Measurements from ENCODE around the gene SPATA17. TPM values are rescaled to one million over a fixed set of nuclear protein-coding genes. Genes with fewer than 3 reads are reported as not detected.
"Not testable (repeated sequence)": the region's sequence is repeated elsewhere in the genome, so short reads cannot be mapped to it uniquely, and the experiment has no call there.

The SPATA17 gene
- polyA plus RNA-seq, 3 donors: 13.0 to 16.7 (median 13.7) TPM

DNA sequence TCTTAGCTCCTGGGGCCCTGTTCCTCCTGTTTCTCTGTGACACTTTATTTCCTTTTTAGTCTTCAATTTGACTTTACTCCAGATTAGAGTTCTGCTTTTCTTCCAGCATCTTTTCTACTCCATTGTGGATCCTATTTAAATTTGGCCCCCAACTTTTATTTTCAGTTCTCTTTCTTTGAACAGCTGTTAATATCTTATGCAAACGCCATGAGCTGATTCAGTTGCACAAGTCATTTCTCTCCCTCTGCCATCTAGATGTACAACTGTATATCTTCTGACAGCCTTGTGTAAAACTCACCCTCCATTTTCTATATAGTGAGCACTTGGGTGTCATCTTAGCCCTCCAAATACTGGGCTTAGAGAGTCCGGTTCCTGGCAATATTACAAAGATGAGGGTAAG is 42.2 kb downstream of the SPATA17 start:
- DNase-seq: no peak

DNA sequence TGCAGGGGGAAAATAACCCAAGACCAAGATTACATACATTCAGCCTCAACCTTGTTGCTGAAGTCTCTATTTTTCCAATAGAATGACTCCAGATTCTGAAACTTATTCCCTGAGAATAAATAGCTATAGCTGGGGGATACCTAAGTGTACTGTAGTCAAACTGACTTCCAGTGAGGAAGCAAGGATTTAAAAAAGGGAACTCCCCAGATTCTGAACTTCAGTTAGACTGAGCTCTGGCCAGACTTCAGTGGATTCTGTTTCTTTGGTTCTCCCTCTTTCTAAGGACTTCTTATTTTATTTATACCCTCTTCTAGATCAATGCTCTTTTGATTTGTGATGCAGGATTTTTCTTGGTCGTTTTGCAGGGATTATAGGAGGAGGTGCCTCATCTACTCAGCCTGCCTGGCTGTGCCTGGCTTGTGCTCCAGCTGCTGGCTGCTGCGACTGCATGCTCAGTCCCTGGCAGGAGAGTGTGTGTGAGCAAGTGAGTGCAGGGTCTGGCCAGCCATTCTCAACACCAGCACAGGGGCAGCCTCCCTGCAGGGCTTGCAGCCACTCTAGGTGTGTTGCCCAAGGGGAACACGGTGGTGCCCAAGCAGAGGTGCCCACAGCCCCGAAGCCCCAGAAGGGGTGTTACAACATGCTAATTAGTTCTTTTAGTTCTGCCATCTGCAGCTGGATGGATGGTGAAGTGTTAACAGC is 43.0 kb downstream of the SPATA17 start:
- no peak for DNase-seq

DNA sequence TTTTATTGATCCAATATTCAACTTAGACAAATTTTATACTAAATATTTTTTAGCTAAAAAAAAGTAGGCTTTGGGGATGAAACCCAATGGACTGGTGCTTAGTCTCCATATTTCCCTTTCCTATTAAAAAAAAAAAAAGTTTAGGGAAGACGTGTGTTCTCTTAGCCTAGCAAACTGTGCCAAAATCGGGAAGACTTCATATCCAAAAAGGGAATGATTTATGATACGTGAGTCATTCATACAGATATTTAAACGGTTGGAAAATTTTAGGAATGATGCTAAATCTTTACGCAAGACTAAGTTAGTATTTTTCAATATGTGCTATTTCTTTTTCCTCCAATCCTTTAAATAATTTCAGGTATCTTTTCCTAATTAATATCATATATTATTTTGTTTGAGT is 50.7 kb downstream of the SPATA17 start:
- no peak for DNase-seq

DNA sequence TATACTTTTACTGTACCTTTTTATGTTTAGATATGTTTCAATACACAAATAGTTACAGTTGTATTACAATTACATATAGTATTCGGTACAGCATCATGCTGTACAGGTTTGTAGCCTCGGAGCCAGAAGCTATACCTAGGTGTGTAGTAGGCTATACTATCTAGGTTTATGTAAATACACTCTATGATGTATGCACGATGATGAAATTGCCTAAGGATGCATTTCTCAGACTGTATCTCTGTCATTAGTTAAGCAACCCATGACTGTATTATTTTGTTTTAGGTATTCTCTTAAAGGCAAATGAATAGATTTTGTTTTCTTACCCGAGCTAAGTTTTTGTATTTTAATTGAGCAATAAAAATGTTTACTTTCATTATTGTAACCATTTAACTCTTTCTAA is 56.4 kb downstream of the SPATA17 start:
- no peak for DNase-seq

DNA sequence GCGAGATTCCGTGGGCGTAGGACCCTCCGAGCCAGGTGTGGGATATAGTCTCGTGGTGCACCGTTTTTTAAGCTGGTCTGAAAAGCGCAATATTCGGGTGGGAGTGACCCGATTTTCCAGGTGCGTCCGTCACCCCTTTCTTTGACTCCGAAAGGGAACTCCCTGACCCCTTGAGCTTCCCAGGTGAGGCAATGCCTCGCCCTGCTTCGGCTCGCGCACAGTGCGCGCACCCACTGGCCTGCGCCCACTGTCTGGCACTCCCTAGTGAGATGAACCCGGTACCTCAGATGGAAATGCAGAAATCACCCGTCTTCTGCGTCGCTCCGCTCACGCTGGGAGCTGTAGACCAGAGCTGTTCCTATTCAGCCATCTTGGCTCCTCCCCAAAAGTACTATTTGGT is 65.0 kb downstream of the SPATA17 start:
- not testable (repeated sequence) for DNase-seq

DNA sequence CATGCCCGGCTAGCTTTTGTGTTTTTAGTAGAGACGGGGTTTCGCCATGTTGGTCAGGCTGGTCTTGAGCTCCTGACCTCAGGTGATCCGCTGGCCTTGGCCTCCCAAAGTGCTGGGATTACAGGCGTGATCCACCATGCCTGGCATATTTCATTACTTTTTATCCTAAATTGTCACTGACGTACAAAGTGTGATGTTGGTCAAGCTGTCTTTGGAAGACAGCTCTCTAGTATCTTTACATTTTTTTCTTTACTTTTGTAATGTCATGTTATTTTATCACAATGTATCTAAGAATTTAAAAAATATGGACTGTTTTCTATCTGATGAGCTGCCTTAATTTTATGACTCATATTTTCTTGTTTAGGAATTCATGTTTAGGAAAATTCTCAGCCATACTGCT is 72.2 kb downstream of the SPATA17 start:
- no peak for DNase-seq

DNA sequence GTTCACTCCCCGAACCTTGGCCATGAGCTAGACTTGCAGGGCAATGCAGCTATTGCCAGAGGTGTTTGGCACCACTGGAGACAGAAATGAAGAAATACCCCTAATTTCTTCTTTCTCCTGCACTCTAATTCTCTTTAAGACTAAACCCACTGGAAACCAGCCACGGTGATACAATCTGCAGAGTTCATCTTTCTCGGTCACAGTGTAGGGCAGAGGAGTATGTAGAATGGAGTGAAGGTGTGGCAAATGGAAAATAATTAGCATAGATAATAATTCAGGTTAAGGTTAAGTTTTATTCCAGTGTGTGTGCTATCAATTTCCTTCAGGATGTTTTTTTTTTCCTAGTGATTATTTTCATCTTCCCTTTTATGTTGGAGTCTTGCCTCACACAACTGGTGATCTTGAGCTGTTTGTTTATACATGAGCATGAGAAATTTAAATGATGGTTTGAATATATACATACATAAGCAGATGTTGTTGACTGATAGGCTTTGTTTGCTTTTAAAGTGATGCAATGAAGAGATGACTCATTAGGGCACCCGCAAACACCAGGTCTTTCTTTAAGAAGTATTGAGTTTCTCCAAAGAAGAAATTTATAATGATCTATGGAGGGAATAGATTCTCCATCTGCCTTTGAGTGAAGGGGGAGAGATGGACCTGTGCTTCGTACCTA is 81.9 kb downstream of the SPATA17 start:
- DNase-seq: no peak

DNA sequence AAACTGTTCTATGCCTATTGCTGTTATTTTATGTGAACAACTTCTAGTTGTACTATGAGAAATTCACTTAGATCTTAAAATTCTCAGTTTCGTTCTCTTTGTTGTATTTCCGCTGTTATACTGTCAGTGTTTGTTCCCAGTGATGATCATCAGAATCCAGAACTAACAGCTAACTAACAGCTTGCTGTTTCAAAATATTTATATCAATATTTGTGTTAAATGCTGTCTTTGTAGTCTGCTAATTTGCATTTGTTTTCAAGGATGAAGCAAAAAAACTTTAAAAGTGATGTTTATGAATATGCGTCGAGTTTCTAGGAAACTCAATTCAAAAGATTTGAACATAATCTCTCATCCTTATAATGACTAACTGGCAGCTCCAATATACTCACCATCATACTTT is 84.5 kb downstream of the SPATA17 start:
- no peak for DNase-seq

DNA sequence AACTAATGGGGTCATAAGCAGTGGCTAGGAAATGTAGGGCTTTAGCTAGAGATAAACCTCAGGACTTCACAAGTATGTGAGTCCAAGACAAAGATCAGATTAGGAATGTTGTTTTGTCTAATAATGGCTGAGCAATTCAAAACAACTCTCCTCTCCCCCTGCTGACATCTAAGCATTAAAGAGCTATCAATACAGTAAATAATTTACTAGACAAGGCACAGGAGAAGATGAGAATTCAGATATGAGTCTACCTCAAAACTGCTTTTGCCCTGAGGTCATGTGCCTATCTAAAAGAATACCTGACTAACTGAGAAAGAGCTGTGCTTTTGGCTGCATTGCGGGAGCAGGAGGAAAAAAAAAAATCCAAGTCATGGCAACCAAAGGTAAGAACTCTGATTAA is 86.8 kb downstream of the SPATA17 start:
- no peak for DNase-seq

DNA sequence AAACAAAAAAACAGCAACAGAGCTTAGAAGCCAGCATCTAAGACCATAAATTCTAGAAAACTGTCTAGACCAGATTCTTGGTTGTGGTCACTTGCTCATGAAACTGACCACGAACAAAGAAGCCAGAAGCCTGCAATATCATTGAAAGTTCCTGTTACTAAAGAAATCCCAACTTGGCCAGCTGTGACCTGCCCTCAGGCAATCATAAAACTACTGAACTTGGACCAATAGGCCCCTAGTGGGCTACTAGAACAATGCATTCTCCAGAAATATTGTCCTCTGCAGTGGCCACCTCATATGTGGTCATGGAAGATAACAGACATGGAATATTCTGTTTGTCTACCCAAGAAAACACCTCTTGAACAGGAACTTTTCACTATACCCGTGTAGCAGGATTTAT is 87.7 kb downstream of the SPATA17 start:
- no peak for DNase-seq

DNA sequence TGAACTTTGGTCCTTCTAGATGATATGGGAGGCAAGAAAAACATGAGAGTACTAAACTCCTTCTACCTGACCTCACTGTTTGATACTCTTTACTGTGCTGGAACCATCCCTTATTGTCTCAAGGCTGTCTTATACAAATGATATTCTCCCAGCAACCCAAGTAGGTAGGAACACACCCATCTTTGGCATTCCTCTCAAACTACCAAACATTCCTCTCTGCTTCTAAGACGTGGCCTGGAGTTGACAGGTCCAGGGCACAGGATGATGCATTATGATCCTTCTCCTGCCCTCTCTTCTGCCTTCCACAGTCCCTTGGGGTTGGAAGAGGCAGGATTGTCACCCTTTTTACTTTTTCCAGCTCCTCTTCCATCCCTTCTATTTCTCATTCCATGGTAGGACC is 90.5 kb downstream of the SPATA17 start:
- DNase-seq: no peak

DNA sequence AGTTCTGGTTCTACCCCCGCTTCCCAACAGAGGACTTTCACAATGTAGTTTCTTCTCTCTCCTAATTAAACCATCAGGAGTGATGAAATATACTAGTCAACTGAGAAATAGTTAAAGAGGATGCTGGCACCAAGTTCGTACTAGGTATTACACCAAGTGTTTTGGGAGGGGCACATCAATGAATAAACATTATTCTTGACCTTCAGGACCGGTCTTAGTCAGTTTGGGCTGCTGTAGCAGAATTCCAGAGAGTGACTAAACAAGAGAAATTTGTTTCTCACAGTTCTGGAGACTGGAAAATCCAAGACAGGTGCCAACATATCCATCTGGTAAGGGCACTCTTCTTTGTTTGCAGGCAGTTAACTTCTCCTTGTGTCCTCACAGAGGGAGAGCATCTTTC is 103.8 kb downstream of the SPATA17 start:
- no peak for DNase-seq

DNA sequence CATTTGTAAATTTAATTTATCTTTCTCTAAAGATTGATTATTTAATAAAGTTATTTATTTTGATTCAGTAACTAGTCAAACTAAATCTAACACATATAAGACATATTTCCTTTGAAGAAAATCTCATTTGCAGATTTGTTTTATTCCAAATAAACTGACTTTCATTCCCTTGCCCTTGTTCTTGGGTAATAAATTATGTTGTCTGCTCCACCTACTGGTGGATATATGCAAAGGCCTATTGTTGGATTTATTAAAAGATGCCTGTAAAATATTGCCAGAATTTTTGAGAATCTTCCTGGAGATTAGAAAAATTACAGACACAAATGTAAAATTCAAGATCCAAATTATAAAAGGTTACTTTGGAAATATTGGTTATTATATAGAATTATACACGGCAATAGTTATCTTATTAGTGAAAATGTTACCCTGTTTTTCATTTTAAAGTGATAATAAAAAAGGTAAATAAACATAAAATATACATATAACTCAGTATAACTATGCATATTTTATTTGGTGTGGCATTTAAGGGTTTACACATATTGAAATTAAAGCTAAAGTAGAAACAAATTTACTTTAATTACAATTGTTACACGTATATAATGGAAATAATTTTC is 116.1 kb downstream of the SPATA17 start:
- DNase-seq: peak; percentile 7

DNA sequence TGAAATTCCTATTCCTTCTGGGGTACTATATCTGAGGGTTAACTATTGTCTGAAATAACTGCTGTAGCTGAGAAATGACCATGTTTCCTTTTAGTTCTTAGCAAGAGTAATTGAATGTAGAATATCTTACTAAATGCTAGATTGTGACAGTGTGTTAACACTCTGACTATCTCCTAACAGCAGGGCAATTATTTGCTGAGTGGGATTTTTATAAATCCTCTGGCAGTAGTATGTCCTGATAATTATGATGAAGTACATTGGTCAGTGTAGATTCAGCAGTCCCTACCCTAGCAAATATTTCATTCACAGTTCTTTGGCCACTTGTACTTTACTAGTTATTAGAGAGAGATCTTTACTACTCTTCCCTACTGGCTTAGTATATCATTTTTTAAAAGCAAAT is 138.6 kb downstream of the SPATA17 start:
- no peak for DNase-seq

DNA sequence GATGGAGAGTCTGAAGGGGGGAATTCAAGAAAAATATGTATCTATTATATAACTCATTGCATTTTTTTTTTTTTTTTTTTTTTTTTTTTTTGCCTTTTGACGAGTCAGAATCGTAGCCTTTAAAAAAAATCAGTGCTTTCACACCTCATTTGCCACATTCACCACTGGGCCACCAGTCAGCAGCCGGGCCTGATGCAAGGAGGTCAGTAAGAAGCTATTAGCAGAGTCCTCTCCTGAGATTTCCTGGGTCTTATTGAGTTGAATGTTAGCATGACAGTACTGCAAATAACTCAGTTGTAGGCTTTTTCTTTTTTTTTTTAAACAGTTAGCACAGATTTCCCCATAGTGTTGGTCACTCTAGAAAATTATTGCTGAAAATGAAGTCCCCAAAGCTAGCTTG is 139.8 kb downstream of the SPATA17 start:
- DNase-seq: no peak

DNA sequence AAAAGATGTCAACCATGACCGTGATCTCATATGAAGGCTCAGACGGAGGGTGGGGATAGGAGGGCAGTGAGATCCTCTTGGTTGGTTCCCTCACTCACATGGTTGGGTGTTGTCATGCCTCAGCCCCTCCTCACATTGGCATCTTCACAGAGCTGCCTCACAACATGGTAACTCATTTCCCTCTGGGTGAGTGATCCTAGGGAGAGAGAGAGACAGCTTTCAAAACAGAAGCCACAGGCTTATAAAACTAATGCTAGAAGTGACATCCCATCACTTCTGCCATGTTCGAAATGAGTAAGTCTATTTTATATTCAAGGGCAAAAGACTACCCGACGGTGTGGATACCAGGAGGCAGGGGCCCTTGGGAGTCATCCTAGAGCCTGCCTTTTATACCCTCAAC is 145.5 kb downstream of the SPATA17 start:
- no peak for DNase-seq

DNA sequence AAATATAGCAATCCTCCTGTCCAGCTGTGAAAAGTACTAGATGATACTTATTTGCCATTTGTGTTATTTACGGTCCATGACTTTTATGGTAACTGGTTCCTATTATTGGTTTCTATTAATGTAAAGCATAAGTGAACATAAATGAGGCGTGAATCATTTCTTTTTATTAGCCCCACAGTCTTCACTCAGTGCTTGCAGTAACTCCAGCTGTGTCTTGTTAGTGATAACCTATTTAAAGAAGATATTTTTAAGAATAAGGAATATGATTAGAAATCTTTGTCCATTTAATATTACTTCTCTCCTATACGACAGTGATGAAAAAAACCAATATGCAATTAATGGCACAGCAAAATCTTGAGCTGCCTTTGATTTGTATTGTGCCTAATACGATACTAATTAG is 149.9 kb downstream of the SPATA17 start:
- DNase-seq: no peak

DNA sequence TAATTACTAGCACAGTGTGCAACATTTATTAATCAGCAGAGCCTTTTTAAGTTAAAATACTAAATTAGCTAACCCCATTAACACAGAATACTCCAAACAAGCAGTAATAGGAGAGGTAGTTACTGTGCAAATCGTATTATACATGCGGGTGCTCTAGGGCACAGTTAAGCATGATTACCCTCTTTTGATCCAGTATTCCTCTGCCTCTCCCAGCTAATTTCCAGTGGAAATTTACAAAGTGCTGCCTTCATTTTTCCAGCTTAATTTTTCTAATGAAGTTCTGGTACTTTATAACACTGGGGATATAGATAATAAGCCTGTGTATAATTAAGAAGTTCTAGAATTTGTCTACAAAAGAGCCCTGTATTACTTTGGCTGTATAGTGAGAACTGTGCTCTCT is 159.9 kb downstream of the SPATA17 start:
- DNase-seq: no peak

DNA sequence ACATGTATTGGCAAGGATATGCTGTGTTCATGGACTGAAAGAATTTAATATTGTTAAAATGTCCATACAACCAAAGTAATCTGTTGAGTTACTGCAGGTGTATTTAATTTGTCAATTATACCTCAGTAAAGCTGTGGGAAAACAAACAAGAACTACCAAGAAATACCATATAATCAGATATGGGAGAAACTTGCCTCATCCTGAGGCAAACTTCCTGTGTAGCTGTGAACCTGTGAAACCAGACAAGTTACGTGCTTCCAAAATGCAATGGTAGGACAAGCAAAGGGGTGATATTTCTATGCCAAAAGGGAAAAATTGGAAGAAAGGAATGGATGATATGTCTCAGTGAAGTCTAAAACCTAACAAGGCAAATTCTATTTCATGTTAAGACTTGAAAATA is 174.6 kb downstream of the SPATA17 start:
- no peak for DNase-seq

DNA sequence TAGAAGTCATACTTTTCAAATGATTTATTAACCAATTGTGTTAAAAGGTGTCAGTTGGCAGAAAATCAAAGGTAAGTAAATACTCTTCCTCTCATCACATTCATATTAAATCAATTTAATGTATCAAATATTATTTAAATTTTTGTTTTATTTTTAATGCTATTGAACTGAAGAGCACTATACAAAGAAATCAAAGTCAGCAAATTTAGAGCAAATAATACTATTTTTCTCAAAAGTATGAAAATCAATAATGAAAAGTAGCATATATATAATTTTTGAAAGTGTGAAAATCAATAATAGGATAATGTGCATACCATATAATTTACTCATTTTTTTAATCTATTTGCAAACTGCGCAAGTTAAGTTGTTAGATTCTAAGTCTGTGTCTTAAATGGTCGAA is 181.0 kb downstream of the SPATA17 start:
- no peak for DNase-seq

DNA sequence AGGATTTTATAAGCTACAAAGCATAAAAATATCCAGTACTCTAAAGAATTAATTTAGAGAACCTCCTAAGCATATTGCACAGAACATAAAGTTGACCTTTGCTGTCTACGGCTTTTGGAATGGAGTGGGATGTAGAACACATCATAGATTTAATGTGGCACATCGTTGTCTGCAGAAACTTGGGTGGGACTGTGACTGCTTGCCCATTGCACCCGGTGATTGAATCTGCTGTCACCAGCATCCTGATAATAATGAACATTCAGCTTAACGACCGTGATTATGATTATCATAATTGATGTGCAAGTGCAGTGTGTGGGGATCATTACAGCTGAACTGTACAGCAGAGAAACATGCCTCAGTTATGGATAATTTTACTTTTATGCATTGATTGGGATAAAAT is 181.9 kb downstream of the SPATA17 start:
- DNase-seq: no peak

DNA sequence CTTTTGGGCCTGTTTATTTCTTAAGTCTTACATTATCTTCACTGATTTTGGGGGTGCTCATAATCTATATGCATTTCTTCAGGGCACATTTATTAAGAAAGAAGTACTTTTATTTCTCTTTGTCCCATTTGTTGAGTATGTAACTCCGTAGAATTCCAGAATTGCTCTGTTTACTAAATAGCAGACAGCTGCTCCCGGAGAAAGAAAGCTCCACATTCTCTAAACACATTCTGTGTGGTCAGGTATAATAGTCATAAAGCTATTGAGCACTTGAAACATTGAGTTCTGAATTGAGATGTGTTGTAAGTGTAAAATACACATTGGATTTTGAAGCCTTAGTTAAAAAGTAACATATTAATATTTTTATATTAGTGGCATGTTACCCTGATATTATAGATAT is 206.5 kb downstream of the SPATA17 start:
- no peak for DNase-seq

DNA sequence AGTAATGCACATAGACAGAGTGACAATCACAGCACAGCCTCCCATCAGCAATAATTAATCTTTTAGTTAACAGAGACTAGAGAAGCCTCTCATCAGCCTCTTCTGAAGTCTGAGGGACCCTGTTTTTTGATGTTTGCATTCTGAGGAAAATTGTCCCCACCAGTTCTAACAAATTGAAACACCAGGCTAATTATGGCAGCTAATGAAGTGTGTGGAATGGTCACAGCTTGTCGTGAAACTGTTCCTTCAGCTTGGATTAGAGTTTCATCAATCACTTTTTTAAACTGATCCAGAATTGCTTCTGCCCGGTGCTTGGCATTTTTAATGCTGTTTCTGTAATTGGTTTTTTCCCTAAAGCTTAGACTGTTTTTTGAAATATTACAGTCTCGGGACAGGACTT is 208.0 kb downstream of the SPATA17 start:
- no peak for DNase-seq

DNA sequence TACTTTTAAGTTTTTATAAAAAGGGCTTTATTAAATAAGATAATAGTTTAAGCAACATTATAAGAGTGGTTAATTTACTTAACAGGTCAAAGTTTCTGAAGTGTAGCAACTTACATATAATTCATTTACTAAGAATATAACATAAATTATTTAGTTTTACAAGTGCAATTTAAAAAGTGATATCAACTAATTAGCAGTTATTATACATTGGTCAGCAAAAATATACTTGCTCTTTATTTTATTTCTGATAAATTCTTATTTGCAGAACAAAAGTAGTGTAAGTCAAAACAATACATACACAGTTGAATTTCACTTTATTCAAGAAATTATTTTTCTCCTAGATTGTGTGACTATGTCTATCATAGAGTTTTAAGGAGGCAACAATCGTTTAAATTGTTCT is 215.6 kb downstream of the SPATA17 start:
- DNase-seq: no peak
